ENCODE data around the gene SSBP3.

Gene SSBP3

DNA sequence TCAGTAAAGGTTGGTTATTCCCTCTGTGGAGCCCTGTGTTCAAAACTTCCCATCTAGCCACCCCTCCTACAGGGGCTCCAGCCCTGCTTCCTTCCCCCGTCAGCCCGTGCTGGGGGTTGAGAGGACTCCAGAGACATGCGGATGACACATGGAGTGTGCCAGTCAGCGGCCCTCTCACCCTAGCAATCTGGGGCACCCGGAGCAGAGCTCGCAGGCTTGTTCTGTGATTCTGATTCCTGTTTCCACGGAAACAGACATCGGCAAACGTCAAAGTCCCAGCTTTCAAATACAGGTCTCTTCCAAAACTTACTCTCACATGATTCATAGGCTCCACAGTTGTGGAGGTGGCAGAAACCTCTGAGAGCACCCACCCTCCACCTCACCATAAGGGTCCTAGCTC lies 9.8 kb upstream of the SSBP3 start:
- no peak for ATAC-seq
- no peak for TF ChIP-seq ISL1 (CRISPR knock-in tag; IDR thresholded peaks at IDR 0.05)
- no peak for TF ChIP-seq RARB (CRISPR knock-in tag; IDR thresholded peaks at IDR 0.05)
- TF ChIP-seq, protein P1, sequence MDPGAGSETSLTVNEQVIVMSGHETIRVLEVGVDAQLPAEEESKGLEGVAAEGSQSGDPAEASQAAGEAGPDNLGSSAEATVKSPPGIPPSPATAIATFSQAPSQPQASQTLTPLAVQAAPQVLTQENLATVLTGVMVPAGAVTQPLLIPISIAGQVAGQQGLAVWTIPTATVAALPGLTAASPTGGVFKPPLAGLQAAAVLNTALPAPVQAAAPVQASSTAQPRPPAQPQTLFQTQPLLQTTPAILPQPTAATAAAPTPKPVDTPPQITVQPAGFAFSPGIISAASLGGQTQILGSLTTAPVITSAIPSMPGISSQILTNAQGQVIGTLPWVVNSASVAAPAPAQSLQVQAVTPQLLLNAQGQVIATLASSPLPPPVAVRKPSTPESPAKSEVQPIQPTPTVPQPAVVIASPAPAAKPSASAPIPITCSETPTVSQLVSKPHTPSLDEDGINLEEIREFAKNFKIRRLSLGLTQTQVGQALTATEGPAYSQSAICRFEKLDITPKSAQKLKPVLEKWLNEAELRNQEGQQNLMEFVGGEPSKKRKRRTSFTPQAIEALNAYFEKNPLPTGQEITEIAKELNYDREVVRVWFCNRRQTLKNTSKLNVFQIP (CRISPR knock-in tag; IDR thresholded peaks at IDR 0.05; ENCODE audit: borderline replicate concordance, low read depth): no peak
- TF ChIP-seq, protein P2, sequence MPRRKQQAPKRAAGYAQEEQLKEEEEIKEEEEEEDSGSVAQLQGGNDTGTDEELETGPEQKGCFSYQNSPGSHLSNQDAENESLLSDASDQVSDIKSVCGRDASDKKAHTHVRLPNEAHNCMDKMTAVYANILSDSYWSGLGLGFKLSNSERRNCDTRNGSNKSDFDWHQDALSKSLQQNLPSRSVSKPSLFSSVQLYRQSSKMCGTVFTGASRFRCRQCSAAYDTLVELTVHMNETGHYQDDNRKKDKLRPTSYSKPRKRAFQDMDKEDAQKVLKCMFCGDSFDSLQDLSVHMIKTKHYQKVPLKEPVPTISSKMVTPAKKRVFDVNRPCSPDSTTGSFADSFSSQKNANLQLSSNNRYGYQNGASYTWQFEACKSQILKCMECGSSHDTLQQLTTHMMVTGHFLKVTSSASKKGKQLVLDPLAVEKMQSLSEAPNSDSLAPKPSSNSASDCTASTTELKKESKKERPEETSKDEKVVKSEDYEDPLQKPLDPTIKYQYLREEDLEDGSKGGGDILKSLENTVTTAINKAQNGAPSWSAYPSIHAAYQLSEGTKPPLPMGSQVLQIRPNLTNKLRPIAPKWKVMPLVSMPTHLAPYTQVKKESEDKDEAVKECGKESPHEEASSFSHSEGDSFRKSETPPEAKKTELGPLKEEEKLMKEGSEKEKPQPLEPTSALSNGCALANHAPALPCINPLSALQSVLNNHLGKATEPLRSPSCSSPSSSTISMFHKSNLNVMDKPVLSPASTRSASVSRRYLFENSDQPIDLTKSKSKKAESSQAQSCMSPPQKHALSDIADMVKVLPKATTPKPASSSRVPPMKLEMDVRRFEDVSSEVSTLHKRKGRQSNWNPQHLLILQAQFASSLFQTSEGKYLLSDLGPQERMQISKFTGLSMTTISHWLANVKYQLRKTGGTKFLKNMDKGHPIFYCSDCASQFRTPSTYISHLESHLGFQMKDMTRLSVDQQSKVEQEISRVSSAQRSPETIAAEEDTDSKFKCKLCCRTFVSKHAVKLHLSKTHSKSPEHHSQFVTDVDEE (CRISPR knock-in tag; IDR thresholded peaks at IDR 0.05): no peak
- TF ChIP-seq ESRRG (CRISPR knock-in tag; IDR thresholded peaks at IDR 0.05): no peak
- no peak for TF ChIP-seq ZNF8 (CRISPR knock-in tag; IDR thresholded peaks at IDR 0.05)
- TF ChIP-seq ZNF565 (CRISPR knock-in tag; conservative IDR thresholded peaks at IDR 0.05; ENCODE audit: low read depth): no peak
- TF ChIP-seq CREB5 (CRISPR knock-in tag; IDR thresholded peaks at IDR 0.05; ENCODE audit: low read depth): no peak
- no peak for TF ChIP-seq OSR1 (CRISPR knock-in tag; IDR thresholded peaks at IDR 0.05)
- TF ChIP-seq, protein P3, sequence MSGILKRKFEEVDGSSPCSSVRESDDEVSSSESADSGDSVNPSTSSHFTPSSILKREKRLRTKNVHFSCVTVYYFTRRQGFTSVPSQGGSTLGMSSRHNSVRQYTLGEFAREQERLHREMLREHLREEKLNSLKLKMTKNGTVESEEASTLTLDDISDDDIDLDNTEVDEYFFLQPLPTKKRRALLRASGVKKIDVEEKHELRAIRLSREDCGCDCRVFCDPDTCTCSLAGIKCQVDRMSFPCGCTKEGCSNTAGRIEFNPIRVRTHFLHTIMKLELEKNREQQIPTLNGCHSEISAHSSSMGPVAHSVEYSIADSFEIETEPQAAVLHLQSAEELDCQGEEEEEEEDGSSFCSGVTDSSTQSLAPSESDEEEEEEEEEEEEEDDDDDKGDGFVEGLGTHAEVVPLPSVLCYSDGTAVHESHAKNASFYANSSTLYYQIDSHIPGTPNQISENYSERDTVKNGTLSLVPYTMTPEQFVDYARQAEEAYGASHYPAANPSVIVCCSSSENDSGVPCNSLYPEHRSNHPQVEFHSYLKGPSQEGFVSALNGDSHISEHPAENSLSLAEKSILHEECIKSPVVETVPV (CRISPR knock-in tag; IDR thresholded peaks at IDR 0.05): no peak
- TF ChIP-seq TCF4 (CRISPR knock-in tag; IDR thresholded peaks at IDR 0.05; ENCODE audit: borderline replicate concordance): no peak

GRCh38 chr1:54415533-54415932 lies 9.3 kb upstream of the SSBP3 start:
- no peak for TF ChIP-seq GLIS3 (CRISPR knock-in tag; IDR thresholded peaks at IDR 0.05)
- TF ChIP-seq, protein P4, sequence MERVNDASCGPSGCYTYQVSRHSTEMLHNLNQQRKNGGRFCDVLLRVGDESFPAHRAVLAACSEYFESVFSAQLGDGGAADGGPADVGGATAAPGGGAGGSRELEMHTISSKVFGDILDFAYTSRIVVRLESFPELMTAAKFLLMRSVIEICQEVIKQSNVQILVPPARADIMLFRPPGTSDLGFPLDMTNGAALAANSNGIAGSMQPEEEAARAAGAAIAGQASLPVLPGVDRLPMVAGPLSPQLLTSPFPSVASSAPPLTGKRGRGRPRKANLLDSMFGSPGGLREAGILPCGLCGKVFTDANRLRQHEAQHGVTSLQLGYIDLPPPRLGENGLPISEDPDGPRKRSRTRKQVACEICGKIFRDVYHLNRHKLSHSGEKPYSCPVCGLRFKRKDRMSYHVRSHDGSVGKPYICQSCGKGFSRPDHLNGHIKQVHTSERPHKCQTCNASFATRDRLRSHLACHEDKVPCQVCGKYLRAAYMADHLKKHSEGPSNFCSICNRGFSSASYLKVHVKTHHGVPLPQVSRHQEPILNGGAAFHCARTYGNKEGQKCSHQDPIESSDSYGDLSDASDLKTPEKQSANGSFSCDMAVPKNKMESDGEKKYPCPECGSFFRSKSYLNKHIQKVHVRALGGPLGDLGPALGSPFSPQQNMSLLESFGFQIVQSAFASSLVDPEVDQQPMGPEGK (CRISPR knock-in tag; IDR thresholded peaks at IDR 0.05; ENCODE audit: borderline replicate concordance): no peak
- no peak for ATAC-seq

DNA sequence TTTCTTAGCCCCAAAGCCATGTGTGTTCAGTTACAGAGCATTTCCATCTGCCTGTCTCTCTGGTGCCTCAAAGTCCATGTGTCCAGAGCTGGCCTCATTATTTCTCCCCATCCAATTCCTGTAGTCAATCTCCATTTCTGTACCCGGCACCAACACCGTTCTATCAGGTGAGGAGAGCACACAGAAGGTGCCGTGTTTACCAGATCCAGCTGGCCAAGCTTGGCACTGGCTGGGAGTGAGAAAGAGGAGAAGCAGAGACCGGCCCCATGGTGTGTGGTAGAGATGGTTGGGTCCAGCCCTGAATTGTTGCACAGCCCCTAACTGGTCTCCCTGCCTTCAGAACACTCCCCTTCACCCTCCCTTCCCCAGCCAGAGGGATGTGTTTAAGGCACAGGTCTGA lies 7.5 kb upstream of the SSBP3 start:
- ATAC-seq: no peak
- TF ChIP-seq ZFP3 (CRISPR knock-in tag; IDR thresholded peaks at IDR 0.05): no peak
- no peak for TF ChIP-seq TCF4 (CRISPR knock-in tag; IDR thresholded peaks at IDR 0.05; ENCODE audit: borderline replicate concordance)
- no peak for TF ChIP-seq ARNTL (CRISPR knock-in tag; IDR thresholded peaks at IDR 0.05; ENCODE audit: borderline replicate concordance, low read depth)
- TF ChIP-seq SNAI2 (CRISPR knock-in tag; IDR thresholded peaks at IDR 0.05): no peak
- TF ChIP-seq OSR1 (CRISPR knock-in tag; IDR thresholded peaks at IDR 0.05): no peak
- TF ChIP-seq CSDC2 (CRISPR knock-in tag; IDR thresholded peaks at IDR 0.05): no peak
- no peak for TF ChIP-seq CREB5 (CRISPR knock-in tag; IDR thresholded peaks at IDR 0.05; ENCODE audit: low read depth)
- TF ChIP-seq ZC3H10 (CRISPR knock-in tag; IDR thresholded peaks at IDR 0.05): no peak
- TF ChIP-seq TOX (CRISPR knock-in tag; IDR thresholded peaks at IDR 0.05; ENCODE audit: borderline replicate concordance): no peak
- TF ChIP-seq ZNF8 (CRISPR knock-in tag; IDR thresholded peaks at IDR 0.05): no peak
- TF ChIP-seq ZNF70 (CRISPR knock-in tag; IDR thresholded peaks at IDR 0.05): no peak
- no peak for TF ChIP-seq ZFP30 (CRISPR knock-in tag; IDR thresholded peaks at IDR 0.05)
- no peak for TF ChIP-seq BACH2 (CRISPR knock-in tag; IDR thresholded peaks at IDR 0.05; ENCODE audit: borderline replicate concordance)

Data from SK-N-SH treated with all-trans-retinoic acid at 6 μM for 48 hours (cell line).